WTC11 (cell line): ENCODE results near the gene TTLL11.

Experiments used
- CTCF ChIP-seq: fragments of 200-600 bp; IDR thresholded peaks from 2 replicates; pipeline ENCODE4 v1.8.0; 2022; ENCODE audit warnings: antibody characterized with exemption
- FOXK1 ChIP-seq: sonication (generic); formaldehyde crosslinking; IDR thresholded peaks from 2 replicates; pipeline ENCODE4 v1.8.0; 2022; ENCODE audit warnings: mild to moderate bottlenecking, moderate library complexity, missing genetic modification reagents
- NFE2L1 ChIP-seq: sonication (generic); formaldehyde crosslinking; IDR thresholded peaks from 2 replicates; pipeline ENCODE4 v1.8.1; 2023; ENCODE audit warnings: missing genetic modification reagents
- SMAD3 ChIP-seq: sonication (generic); formaldehyde crosslinking; IDR thresholded peaks from 2 replicates; pipeline ENCODE4 v1.8.0; 2022; ENCODE audit warnings: missing genetic modification reagents, mild to moderate bottlenecking, borderline replicate concordance
- USF1 ChIP-seq: sonication (generic); formaldehyde crosslinking; IDR thresholded peaks from 2 replicates; pipeline ENCODE4 v1.8.0; 2022; ENCODE audit warnings: mild to moderate bottlenecking, missing genetic modification reagents

- TF ChIP-seq SMAD3 (CRISPR knock-in tag) (no peak), USF1 (CRISPR knock-in tag) (no peak), CTCF (no peak), FOXK1 (CRISPR knock-in tag) (no peak), NFE2L1 (CRISPR knock-in tag) (no peak)
Measured at GRCh38 chr9:121878271-121878822, 214.8 kb downstream of the TTLL11 start.
